ENCODE data around the gene SLC5A1.
A peak's percentile ranks its signal among the peaks of the same experiment; 100 is the strongest.

DNA sequence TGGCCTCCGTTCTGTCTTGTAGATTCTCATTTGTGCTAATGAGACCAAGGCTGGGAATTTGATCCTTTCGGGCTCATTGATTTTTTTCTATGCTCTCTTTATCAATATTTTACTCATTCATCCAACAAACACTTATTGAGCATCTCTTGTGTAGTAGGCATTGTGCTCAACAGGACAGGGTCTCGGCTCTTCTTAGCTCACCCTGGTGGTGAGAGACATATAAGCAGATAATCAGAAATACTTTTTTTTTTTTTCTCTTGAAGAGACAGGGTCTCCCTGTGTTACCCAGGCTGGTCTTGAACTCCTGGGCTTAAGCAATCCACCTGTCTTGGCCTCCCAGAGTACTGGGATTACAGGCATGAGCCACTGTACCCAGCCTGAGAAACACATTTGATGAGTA, 48.0 kb upstream of the SLC5A1 start:
- TF ChIP-seq, protein P1, sequence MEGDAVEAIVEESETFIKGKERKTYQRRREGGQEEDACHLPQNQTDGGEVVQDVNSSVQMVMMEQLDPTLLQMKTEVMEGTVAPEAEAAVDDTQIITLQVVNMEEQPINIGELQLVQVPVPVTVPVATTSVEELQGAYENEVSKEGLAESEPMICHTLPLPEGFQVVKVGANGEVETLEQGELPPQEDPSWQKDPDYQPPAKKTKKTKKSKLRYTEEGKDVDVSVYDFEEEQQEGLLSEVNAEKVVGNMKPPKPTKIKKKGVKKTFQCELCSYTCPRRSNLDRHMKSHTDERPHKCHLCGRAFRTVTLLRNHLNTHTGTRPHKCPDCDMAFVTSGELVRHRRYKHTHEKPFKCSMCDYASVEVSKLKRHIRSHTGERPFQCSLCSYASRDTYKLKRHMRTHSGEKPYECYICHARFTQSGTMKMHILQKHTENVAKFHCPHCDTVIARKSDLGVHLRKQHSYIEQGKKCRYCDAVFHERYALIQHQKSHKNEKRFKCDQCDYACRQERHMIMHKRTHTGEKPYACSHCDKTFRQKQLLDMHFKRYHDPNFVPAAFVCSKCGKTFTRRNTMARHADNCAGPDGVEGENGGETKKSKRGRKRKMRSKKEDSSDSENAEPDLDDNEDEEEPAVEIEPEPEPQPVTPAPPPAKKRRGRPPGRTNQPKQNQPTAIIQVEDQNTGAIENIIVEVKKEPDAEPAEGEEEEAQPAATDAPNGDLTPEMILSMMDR (conservative IDR thresholded peaks at IDR 0.05; ENCODE audit: low read depth, low read length) = 0 out of 2 replicates have a peak, but pooled peaks have one; percentile 37
- no peak for TF ChIP-seq EZH2phosphoT487 (IDR thresholded peaks at IDR 0.05; ENCODE audit: borderline replicate concordance, low read length)
